Ovary (tissue), 3 donors: ENCODE data around the gene NPAT.

ENCODE experiments used
- CTCF ChIP-seq, 3 donors: fragments of 450-650 bp in 2 of 3; fragments of 200-600 bp in 1 of 3; IDR thresholded peaks; one replicate each; pipeline versions ENCODE4 v1.5.1 to v1.8.0; 2016 to 2022; ENCODE audit warnings: antibody characterized with exemption in 3 of 3, mild to moderate bottlenecking in 1 of 3
- EP300 ChIP-seq: sonication (generic); formaldehyde crosslinking; IDR thresholded peaks from one replicate; pipeline ENCODE4 v1.6.1; 2017; ENCODE audit warnings: antibody characterized with exemption
- POLR2A ChIP-seq: fragments of 450-650 bp; IDR thresholded peaks from one replicate; pipeline ENCODE4 v1.6.1; 2017; ENCODE audit warnings: antibody characterized with exemption, mild to moderate bottlenecking, moderate library complexity
- donor health status: DM: no; HTN: no; CAD: no.

- no peak for TF ChIP-seq CTCF (IDR thresholded peaks at IDR 0.05)
- TF ChIP-seq POLR2A: no peak
- TF ChIP-seq EP300: no peak
Observed at GRCh38 chr11:108135845-108136544, 86.4 kb downstream of the NPAT start.
